Measurements from ENCODE around the gene SNX25. TPM values are rescaled to one million over a fixed set of nuclear protein-coding genes. Genes with fewer than 3 reads are reported as not detected.

The SNX25 gene
- total RNA-seq, 1 experiment from 2014 or later: 8.4 TPM

DNA sequence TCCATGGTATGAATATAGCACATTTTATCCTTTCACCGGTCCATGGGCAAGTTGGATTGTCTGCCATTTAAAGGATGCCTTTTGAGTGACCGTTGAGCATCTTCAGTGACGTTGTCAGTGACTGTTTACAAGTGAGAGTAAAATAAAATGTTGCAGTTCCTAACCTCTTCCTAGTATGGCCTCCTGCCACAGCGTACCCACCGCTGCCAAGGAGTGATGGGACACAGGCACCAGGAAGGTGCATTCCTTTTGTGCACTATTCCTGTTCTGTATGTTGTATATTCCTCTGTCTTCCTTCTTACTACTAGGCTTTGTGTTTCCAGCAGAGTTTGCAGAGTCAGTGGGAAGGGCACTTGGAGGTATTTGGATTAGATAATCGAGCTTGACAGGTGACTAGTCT, 61.5 kb downstream of the SNX25 start:
- Histone ChIP-seq H3K9me2 (replicated peaks; ENCODE audit: low read length) (no peaks in the 10 kb centered on the region), H3F3A (ENCODE audit: low read length, unreplicated experiment) (no peaks in the 10 kb centered on the region), H2AFZ (ENCODE audit: low read length) (no peak overlapping the region), H3K9me3 (ENCODE audit: low read length) (no peaks in the 10 kb centered on the region), H3K4me3 (ENCODE audit: low read length) (no peak overlapping the region), H3K4me1 (ENCODE audit: insufficient read depth, low read length) (peaks cover 53% of the 10 kb centered on the region), H3K9ac (ENCODE audit: low read length) (no peak overlapping the region), H3K27ac (ENCODE audit: low read length) (no peak overlapping the region), H3K4me2 (ENCODE audit: low read length) (no peak overlapping the region), H4K20me1 (ENCODE audit: low read length) (no peaks in the 10 kb centered on the region), H3K27me3 (ENCODE audit: low read length) (no peaks in the 10 kb centered on the region), H3K79me2 (ENCODE audit: low read length) (no peaks in the 10 kb centered on the region), H3K36me3 (ENCODE audit: low read depth, low read length) (no peaks in the 10 kb centered on the region)
- POLR2A ChIA-PET (ENCODE audit: unreplicated experiment): no interaction called here
- CTCF ChIA-PET: no interaction called here
- DNase-seq (no peak), ATAC-seq (no peak)
- BruUV-seq (replicated peaks): no TSS peak
- TF ChIP-seq, protein P1, sequence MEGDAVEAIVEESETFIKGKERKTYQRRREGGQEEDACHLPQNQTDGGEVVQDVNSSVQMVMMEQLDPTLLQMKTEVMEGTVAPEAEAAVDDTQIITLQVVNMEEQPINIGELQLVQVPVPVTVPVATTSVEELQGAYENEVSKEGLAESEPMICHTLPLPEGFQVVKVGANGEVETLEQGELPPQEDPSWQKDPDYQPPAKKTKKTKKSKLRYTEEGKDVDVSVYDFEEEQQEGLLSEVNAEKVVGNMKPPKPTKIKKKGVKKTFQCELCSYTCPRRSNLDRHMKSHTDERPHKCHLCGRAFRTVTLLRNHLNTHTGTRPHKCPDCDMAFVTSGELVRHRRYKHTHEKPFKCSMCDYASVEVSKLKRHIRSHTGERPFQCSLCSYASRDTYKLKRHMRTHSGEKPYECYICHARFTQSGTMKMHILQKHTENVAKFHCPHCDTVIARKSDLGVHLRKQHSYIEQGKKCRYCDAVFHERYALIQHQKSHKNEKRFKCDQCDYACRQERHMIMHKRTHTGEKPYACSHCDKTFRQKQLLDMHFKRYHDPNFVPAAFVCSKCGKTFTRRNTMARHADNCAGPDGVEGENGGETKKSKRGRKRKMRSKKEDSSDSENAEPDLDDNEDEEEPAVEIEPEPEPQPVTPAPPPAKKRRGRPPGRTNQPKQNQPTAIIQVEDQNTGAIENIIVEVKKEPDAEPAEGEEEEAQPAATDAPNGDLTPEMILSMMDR (conservative IDR thresholded peaks at IDR 0.05; ENCODE audit: low read depth, low read length): no peak
- TF ChIP-seq EZH2 (IDR thresholded peaks at IDR 0.05; ENCODE audit: low read length, unreplicated experiment) (no peak), EZH2phosphoT487 (IDR thresholded peaks at IDR 0.05; ENCODE audit: borderline replicate concordance, low read length) (no peak)
- intact Hi-C loops (cut with micrococcal nuclease): no loop called here

DNA sequence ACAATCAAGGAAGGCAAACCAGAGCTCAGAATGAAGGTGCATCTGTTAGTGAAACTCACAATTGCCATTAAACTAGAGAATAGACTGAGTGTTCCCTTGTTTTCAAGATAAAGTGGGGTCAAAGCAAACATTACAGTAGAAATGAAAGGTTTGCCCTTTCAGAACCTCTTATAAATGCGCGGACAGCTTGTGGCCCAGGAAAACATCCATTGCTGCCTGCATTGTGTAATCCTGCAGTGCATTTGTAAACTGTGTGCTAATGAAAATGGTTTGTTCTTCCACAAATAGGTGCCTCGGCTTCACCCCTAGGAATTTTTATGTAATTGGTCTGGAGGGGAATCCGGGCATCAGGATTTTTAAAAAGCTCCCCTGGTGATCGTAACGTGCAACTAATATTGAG, 62.8 kb downstream of the SNX25 start:
- ChIA-PET POLR2A (ENCODE audit: unreplicated experiment) (no interaction called here), CTCF (no interaction called here)
- Histone ChIP-seq H3K9me3 (ENCODE audit: low read length) (no peaks in the 10 kb centered on the region), H3K27me3 (ENCODE audit: low read length) (no peaks in the 10 kb centered on the region), H3K79me2 (ENCODE audit: low read length) (no peaks in the 10 kb centered on the region), H2AFZ (ENCODE audit: low read length) (no peak overlapping the region), H3K27ac (ENCODE audit: low read length) (no peak overlapping the region), H3F3A (ENCODE audit: low read length, unreplicated experiment) (no peaks in the 10 kb centered on the region), H4K20me1 (ENCODE audit: low read length) (no peaks in the 10 kb centered on the region), H3K4me1 (ENCODE audit: insufficient read depth, low read length) (peaks cover 58% of the 10 kb centered on the region), H3K9ac (ENCODE audit: low read length) (no peak overlapping the region), H3K9me2 (replicated peaks; ENCODE audit: low read length) (no peaks in the 10 kb centered on the region), H3K4me3 (ENCODE audit: low read length) (no peak overlapping the region), H3K4me2 (ENCODE audit: low read length) (peak overlapping the region; percentile 23; the same call in 1 of the 2 replicates), H3K36me3 (ENCODE audit: low read depth, low read length) (no peaks in the 10 kb centered on the region)
- intact Hi-C loops (cut with micrococcal nuclease): no loop called here
- TF ChIP-seq, protein P1 (conservative IDR thresholded peaks at IDR 0.05; ENCODE audit: low read depth, low read length): no peak
- TF ChIP-seq EZH2phosphoT487 (IDR thresholded peaks at IDR 0.05; ENCODE audit: borderline replicate concordance, low read length): no peak
- TF ChIP-seq EZH2 (IDR thresholded peaks at IDR 0.05; ENCODE audit: low read length, unreplicated experiment): no peak
- no TSS peak for BruUV-seq (replicated peaks)
- ATAC-seq (no peak), DNase-seq (no peak)

DNA sequence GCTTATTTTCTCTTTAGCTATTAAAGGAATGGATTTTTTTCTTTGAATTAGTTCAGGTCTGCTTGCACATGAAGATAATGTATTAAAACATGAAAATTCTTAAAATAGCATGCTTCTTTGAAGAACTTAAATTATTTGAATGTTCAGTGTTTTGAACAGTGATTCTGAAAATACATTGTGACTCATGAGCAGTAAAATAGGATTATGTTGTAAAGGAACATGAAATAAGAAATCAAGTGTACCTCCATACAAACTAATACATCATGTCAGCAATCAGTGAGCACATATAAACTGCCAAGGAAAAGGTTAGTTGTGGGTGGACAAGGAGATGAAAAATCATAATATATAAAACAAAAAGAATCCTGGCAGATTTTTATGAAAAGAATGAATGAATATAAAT, 66.1 kb downstream of the SNX25 start:
- Histone ChIP-seq H3K9ac (ENCODE audit: low read length) (no peak overlapping the region), H3K9me3 (ENCODE audit: low read length) (no peaks in the 10 kb centered on the region), H3K36me3 (ENCODE audit: low read depth, low read length) (no peaks in the 10 kb centered on the region), H3K4me3 (ENCODE audit: low read length) (no peak overlapping the region), H3K79me2 (ENCODE audit: low read length) (no peaks in the 10 kb centered on the region), H3K4me1 (ENCODE audit: insufficient read depth, low read length) (peaks cover 34% of the 10 kb centered on the region), H3K9me2 (replicated peaks; ENCODE audit: low read length) (no peaks in the 10 kb centered on the region), H3K27me3 (ENCODE audit: low read length) (no peaks in the 10 kb centered on the region), H3K27ac (ENCODE audit: low read length) (peak overlapping the region; percentile 28; the same call in 1 of the 2 replicates), H4K20me1 (ENCODE audit: low read length) (no peaks in the 10 kb centered on the region), H3K4me2 (ENCODE audit: low read length) (peak overlapping the region; percentile 30), H2AFZ (ENCODE audit: low read length) (no peak overlapping the region), H3F3A (ENCODE audit: low read length, unreplicated experiment) (no peaks in the 10 kb centered on the region)
- ChIA-PET CTCF (no interaction called here), POLR2A (ENCODE audit: unreplicated experiment) (no interaction called here)
- intact Hi-C loops (cut with micrococcal nuclease): loop anchor here (5.0 kb wide), 1 partner anchor 63 kb away; no protein-coding TSS in a partner anchor
- DNase-seq: no peak
- no TSS peak for BruUV-seq (replicated peaks)
- peak; percentile 43; the same call in 1 of the 2 replicates for ATAC-seq
- TF ChIP-seq EZH2phosphoT487 (IDR thresholded peaks at IDR 0.05; ENCODE audit: borderline replicate concordance, low read length) (no peak), EZH2 (IDR thresholded peaks at IDR 0.05; ENCODE audit: low read length, unreplicated experiment) (no peak)
- TF ChIP-seq, protein P1 (conservative IDR thresholded peaks at IDR 0.05; ENCODE audit: low read depth, low read length): no peak

Measured in PC-3 (cell line).